ENCODE results near the gene BID.

BID gene

DNA sequence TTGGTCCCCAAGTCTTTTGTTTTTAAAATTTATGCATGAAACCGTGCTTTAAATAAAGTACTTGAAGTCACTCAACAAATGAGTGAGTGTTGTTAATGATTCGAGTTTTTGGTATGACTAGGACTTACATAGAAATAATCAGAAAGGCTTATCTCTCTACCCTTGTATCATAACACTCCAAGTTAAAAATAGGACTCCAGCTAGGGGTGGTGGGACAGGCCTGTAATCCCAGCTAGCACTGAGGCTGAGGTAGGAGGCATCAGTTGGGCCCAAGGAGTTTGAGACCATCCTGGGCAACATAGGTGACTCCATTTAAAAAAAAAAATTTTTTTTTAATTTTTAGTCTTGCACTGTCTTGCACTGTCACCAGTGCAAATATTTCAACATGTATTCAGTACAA lies 80.1 kb downstream of the BID start:
- no peaks in the 10 kb centered on the region for H3K9me3 ChIP-seq (ENCODE audit: severe bottlenecking)

DNA sequence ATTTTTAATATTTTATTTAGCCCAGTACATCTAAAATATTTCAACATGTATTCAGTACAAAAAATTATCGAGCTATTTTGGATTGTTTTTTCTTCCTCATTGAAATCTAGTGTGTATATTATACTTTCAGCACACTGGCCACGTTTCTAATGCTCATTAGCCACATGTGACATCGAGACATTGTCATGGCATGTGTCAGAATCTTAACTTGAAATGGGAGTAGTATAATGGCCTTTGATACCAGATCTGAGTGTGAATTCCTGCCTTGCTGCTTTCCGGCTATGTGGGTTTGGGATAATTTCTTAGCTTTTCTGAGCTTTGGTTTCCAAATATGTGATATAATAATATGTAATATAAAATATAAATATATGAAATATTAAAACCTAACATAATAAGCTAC lies 81.4 kb downstream of the BID start:
- DNase-seq: no peak
- TF ChIP-seq, protein P1, sequence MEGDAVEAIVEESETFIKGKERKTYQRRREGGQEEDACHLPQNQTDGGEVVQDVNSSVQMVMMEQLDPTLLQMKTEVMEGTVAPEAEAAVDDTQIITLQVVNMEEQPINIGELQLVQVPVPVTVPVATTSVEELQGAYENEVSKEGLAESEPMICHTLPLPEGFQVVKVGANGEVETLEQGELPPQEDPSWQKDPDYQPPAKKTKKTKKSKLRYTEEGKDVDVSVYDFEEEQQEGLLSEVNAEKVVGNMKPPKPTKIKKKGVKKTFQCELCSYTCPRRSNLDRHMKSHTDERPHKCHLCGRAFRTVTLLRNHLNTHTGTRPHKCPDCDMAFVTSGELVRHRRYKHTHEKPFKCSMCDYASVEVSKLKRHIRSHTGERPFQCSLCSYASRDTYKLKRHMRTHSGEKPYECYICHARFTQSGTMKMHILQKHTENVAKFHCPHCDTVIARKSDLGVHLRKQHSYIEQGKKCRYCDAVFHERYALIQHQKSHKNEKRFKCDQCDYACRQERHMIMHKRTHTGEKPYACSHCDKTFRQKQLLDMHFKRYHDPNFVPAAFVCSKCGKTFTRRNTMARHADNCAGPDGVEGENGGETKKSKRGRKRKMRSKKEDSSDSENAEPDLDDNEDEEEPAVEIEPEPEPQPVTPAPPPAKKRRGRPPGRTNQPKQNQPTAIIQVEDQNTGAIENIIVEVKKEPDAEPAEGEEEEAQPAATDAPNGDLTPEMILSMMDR (IDR thresholded peaks at IDR 0.05; ENCODE audit: low read depth, low read length): no peak
- H3K36me3 ChIP-seq: peaks cover 9% of the 10 kb centered on the region
- H3K9me3 ChIP-seq (ENCODE audit: severe bottlenecking): no peaks in the 10 kb centered on the region
- no peak overlapping the region for H3K27ac ChIP-seq
- H3K27me3 ChIP-seq (ENCODE audit: insufficient read depth, low read depth, severe bottlenecking): no peaks in the 10 kb centered on the region
- no peak overlapping the region for H3K4me3 ChIP-seq (ENCODE audit: low read depth, low read length)

More for the DNA sequence above, 80.1 kb downstream of the BID start:
- no peak for DNase-seq
- Histone ChIP-seq H3K27me3 (ENCODE audit: insufficient read depth, low read depth, severe bottlenecking) (no peaks in the 10 kb centered on the region), H3K27ac (no peak overlapping the region), H3K4me3 (ENCODE audit: low read depth, low read length) (no peak overlapping the region), H3K36me3 (peaks cover 5% of the 10 kb centered on the region)
- TF ChIP-seq, protein P1 (IDR thresholded peaks at IDR 0.05; ENCODE audit: low read depth, low read length): no peak

DNA sequence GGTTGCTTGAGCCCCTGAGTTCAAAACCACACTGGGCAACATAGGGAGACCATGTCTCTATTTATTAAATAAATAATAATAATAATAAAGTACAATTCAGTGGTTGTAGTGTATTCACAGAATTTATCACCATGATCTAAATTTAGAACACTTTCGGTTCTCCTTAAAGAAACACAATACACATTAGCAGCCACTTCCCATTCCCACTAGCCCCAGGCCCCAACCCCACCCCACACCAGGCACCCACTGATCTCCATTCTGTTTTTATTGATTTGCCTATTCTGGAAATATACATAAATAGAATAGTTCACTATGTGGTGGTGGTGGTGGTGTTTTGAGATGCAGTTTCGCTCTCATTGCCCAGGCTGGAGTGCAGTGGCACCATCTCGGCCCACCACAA lies 90.0 kb downstream of the BID start:
- Histone ChIP-seq H3K4me3 (ENCODE audit: low read depth, low read length) (no peak overlapping the region), H3K36me3 (peaks cover 20% of the 10 kb centered on the region), H3K27ac (no peak overlapping the region), H3K27me3 (ENCODE audit: insufficient read depth, low read depth, severe bottlenecking) (no peaks in the 10 kb centered on the region), H3K9me3 (ENCODE audit: severe bottlenecking) (no peaks in the 10 kb centered on the region)
- TF ChIP-seq, protein P1 (IDR thresholded peaks at IDR 0.05; ENCODE audit: low read depth, low read length): no peak
- no peak for DNase-seq
